HepG2 (cell line): ENCODE results near the gene GIPC3. TPM values are rescaled to one million over a fixed set of nuclear protein-coding genes. Genes with fewer than 3 reads are reported as not detected.

Experiments used
- ATAC-seq: fragments of 200-7000 bp; cut with Tn5 transposase; 3 replicates; pipeline ENCODE4 v1.9.1; 2020; ENCODE audit warnings: mild to moderate bottlenecking, moderate library complexity
- BruUV-seq: library from RNA; stranded (reverse); fragments of 400-500 nt; replicated peaks from 2 replicates; lab custom pipeline; 2021; lab: Mats Ljungman, UMichigan
- CTCF ChIA-PET: fragments of 300-600 bp; formaldehyde crosslinking; extraction: SDS; loops from one replicate; lab custom pipeline; 2021; ENCODE audit warnings: low total read pairs, inconsistent platforms, low intra/inter-chr PET ratio; lab: Yijun Ruan, JAX
- POLR2A ChIA-PET: fragments of 350-600 bp; sonication (Branson Sonifier 250); formaldehyde crosslinking; loops from one replicate; lab custom pipeline; 2020; ENCODE audit warnings: antibody characterized with exemption, inconsistent platforms; lab: Yijun Ruan, JAX
- DNase-seq: peaks from one replicate; pipeline ENCODE4 v3.0.0-alpha.2; 2015; ENCODE audit warnings: low spot score
- FAIRE-seq: peaks from 3 replicates; lab custom pipeline; 2011; peaks lifted over from hg19 to GRCh38; lab: Jason Lieb, UNC
- H2AFZ ChIP-seq: one replicate; pipeline ENCODE4 v1.6.1; 2011; ENCODE audit warnings: low read length, inconsistent platforms
- H3K27ac ChIP-seq: fragments of 300-600 bp; 3 replicates; pipeline ENCODE4 v1.8.0; 2011; ENCODE audit warnings: mixed run types, mild to moderate bottlenecking, mixed read lengths, low read length, inconsistent platforms; ENCODE audit not compliant: insufficient read depth; ENCODE audit errors: extremely low read length
- H3K27me3 ChIP-seq, 2 experiments: fragments of 200-600 bp in 1 of 2; 2 replicates in 1 of 2; 3 replicates in 1 of 2; pipeline versions ENCODE4 v1.6.0 to v1.8.0; 2011; ENCODE audit warnings: low read length in 2 of 2, mild to moderate bottlenecking in 2 of 2, moderate library complexity in 2 of 2, inconsistent platforms in 1 of 2; ENCODE audit not compliant: insufficient read depth in 2 of 2, control insufficient read depth in 1 of 2
- H3K36me3 ChIP-seq, 2 experiments: fragments of 200-600 bp in 1 of 2; replicated peaks in 1 of 2; 2 replicates in 1 of 2; 3 replicates in 1 of 2; pipeline versions ENCODE4 v1.5.1 to v1.8.0; 2011; ENCODE audit warnings: low read length in 2 of 2, inconsistent platforms in 1 of 2; ENCODE audit not compliant: insufficient read depth in 2 of 2, control insufficient read depth in 1 of 2
- H3K4me1 ChIP-seq: 2 replicates; pipeline ENCODE4 v1.5.1; 2012; ENCODE audit warnings: low read length, inconsistent platforms; ENCODE audit not compliant: insufficient read depth
- H3K4me2 ChIP-seq: 2 replicates; pipeline ENCODE4 v1.6.0; 2011; ENCODE audit warnings: low read depth, low read length, inconsistent platforms
- H3K4me3 ChIP-seq, 3 experiments: fragments of 200-600 bp in 1 of 3; sonication (generic), shearing (Covaris generic) in 1 of 3; replicated peaks in 1 of 3; 2 replicates each; pipeline ENCODE4 v1.5.1; 2011 to 2016; ENCODE audit warnings: low read length in 3 of 3, inconsistent platforms in 2 of 3, low read depth in 2 of 3, mild to moderate bottlenecking in 2 of 3, control low read depth in 1 of 3, mixed read lengths in 1 of 3; ENCODE audit not compliant: insufficient read depth in 1 of 3
- H3K79me2 ChIP-seq: one replicate; pipeline ENCODE4 v1.6.1; 2011; ENCODE audit warnings: low read length, inconsistent platforms; ENCODE audit not compliant: insufficient read depth
- H3K9ac ChIP-seq: 2 replicates; pipeline ENCODE4 v1.6.0; 2011; ENCODE audit warnings: mild to moderate bottlenecking, low read depth, low read length, inconsistent platforms; ENCODE audit not compliant: insufficient read depth
- H3K9me3 ChIP-seq: 2 replicates; pipeline ENCODE4 v1.5.1; 2012; ENCODE audit warnings: mild to moderate bottlenecking, low read length
- H4K20me1 ChIP-seq: 2 replicates; pipeline ENCODE4 v1.6.0; 2011; ENCODE audit warnings: inconsistent platforms, mild to moderate bottlenecking, low read length, moderate library complexity; ENCODE audit not compliant: insufficient read depth
- ZBTB10 ChIP-seq: sonication (generic); formaldehyde crosslinking; IDR thresholded peaks from 2 replicates; pipeline ENCODE4 v1.4.0; 2020; ENCODE audit warnings: missing genetic modification reagents, borderline replicate concordance
- ZEB1 ChIP-seq: IDR thresholded peaks from 2 replicates; pipeline ENCODE4 v1.6.1; 2012; ENCODE audit warnings: mild to moderate bottlenecking, low read depth, inconsistent platforms; ENCODE audit not compliant: insufficient replicate concordance
- ZNF121 ChIP-seq: sonication (generic); formaldehyde crosslinking; IDR thresholded peaks from 2 replicates; pipeline ENCODE4 v1.5.0; 2020; ENCODE audit warnings: mild to moderate bottlenecking, missing genetic modification reagents
- ZNF318 ChIP-seq: sonication (generic); formaldehyde crosslinking; IDR thresholded peaks from 2 replicates; pipeline ENCODE4 v1.4.0; 2020; ENCODE audit warnings: mild to moderate bottlenecking, missing genetic modification reagents
- WGBS: methylation state at CpG from one replicate; pipeline ENCODE4 v1.1.6; 2017; ENCODE audit warnings: low lambda C conversion rate; 5-methylcytosine and 5-hydroxymethylcytosine counted together
- in situ Hi-C: cut with HindIII; loops from 2 replicates; pipeline ENCODE4 v1.10.0; 2017; ENCODE audit warnings: low pct_unique_long_range_greater_than_20kb; ENCODE audit not compliant: extremely low pct_ligation_motif_present
- intact Hi-C: fragments of 100-400 bp; cut with micrococcal nuclease; formaldehyde crosslinking; loops from one replicate; pipeline ENCODE4 v1.10.0; 2022; ENCODE audit not compliant: unreplicated experiment
- polyA plus RNA-seq, 8 experiments: library from polyadenylated mRNA; depleted of rRNA in 3 of 8; stranded (reverse) in 7 of 8; unstranded in 1 of 8; fragments of >200 nt; fragmentation: Illumina TruSeq in 4 of 8; extraction: Trizol in 4 of 8; gene quantifications; 2 replicates each; pipeline versions ENCODE4 v1.2.1 to v1.2.3, GENCODE V29; 2011 to 2016; ENCODE audit warnings: low read depth in 4 of 8, missing spikeins in 1 of 8, mixed read lengths in 1 of 8; ENCODE audit not compliant: insufficient read depth in 1 of 8
- total RNA-seq, 5 experiments: library from RNA; depleted of rRNA; stranded (reverse); fragments of >200 nt; fragmentation: Illumina TruSeq; extraction: Trizol; gene quantifications; 2 replicates each; pipeline ENCODE4 v1.2.3, GENCODE V29; 2016; ENCODE audit warnings: low read depth in 1 of 5

Gene GIPC3
- total and polyA plus RNA-seq, 2 of the 13 experiments (the other 11 are each of a cell fraction or from before 2014, with no cell fraction given): 0.05 TPM; not detected in 1

- Histone ChIP-seq H2AFZ (no peak overlapping the region), H3K4me2 (no peak overlapping the region), H3K9ac (no peak overlapping the region), H3K36me3 (no peaks in the 10 kb centered on the region), H3K79me2 (no peaks in the 10 kb centered on the region), H4K20me1 (no peaks in the 10 kb centered on the region), H3K9me3 (no peaks in the 10 kb centered on the region), H3K4me3 (no peak overlapping the region), H3K27me3 (peaks cover 0 to 23% of the 10 kb centered on the region in 2 experiments; a peak in 2 of 5 replicates), H3K4me1 (peaks cover 29% of the 10 kb centered on the region), H3K27ac (no peak overlapping the region)
- no peak for FAIRE-seq
- BruUV-seq: no TSS peak
- no peak for DNase-seq
- 44% methylated on average over 11 of the region's 12 CpGs for WGBS
- ATAC-seq: no peak
- intact Hi-C loops (no loop called here), in situ Hi-C loops (no loop called here)
- TF ChIP-seq ZBTB10 (CRISPR knock-in tag) (no peak), ZNF121 (CRISPR knock-in tag) (peak; percentile 43; the same call in 1 of the 2 replicates)
- ChIA-PET POLR2A (interaction anchor here (0.7 kb wide), 1 partner anchor 121 kb away, joined by 3 read pairs; the partner anchor contains the start of gene SMIM24), CTCF (no interaction called here)
Observed at GRCh38 chr19:3601021-3601420, 15.7 kb downstream of the GIPC3 start.

GRCh38 chr19:3603121-3603811 is 18.0 kb downstream of the GIPC3 start:
- Histone ChIP-seq H4K20me1 (no peaks in the 10 kb centered on the region), H3K36me3 (no peaks in the 10 kb centered on the region), H3K4me1 (peaks cover 46% of the 10 kb centered on the region), H3K4me2 (peak overlapping the region; percentile 48; the same call in 1 of the 2 replicates), H3K27me3 (peaks cover 0 to 29% of the 10 kb centered on the region in 2 experiments; a peak in 2 of 5 replicates), H2AFZ (no peak overlapping the region), H3K27ac (no peak overlapping the region), H3K9ac (no peak overlapping the region), H3K79me2 (no peaks in the 10 kb centered on the region), H3K4me3 (no peak overlapping the region), H3K9me3 (no peaks in the 10 kb centered on the region)
- ChIA-PET CTCF (no interaction called here), POLR2A (no interaction called here)
- DNase-seq (no peak), FAIRE-seq (no peak), ATAC-seq (no peak; the same call in 2 of the 3 replicates)
- in situ Hi-C loops: no loop called here
- intact Hi-C loops: no loop called here
- BruUV-seq: no TSS peak
- WGBS: 66% methylated on average over 7 of the region's 23 CpGs
- TF ChIP-seq ZNF318 (CRISPR knock-in tag) (no peak), ZEB1 (no peak)
